ENCODE data around the gene PYDC1.

PYDC1 gene

DNA sequence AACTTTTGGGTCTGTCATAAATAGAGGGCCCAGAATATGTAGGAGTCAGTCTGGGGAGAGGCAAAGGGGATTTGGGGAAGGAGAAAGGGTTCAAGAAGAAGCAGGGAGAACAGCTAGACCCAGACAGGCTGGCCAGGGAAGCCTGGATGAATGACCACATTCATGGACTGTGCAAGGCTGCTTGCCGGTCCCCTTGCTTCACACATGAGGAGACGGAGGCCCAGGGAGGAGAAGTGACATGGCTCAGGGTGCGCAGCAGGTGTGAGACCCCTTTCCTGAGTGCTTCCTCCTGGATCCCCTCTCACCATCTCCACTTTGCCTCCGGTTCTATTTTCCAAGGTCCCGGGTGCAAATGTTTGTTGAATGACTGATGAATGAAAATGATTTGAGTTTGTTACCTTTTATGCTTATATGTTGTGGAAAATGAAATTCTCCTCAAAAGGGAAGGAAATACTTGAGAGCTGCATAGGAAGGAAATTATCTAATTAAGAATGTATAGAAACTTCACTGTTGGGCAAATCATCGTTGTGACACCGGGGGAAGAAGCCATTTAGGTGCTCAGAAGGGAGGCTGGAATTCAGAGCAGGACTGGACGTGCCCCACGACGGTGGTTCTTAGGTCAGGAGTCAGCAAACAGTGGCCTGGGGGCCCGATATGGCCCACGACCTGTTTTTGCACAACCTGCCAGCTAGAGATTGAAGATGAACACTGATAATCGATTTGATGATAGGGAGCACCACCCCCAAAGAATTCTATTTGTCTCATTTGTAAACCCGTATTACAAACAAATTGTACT, 43.4 kb upstream of the PYDC1 start:
- peaks cover 4% of the 10 kb centered on the region; the same call in 1 of the 2 replicates for H3K4me1 ChIP-seq (ENCODE audit: low read length)
- no peak overlapping the region for H3K4me3 ChIP-seq (ENCODE audit: low read length)
- no peaks in the 10 kb centered on the region for H3K36me3 ChIP-seq (replicated peaks; ENCODE audit: insufficient read depth, low read length)
- no peak overlapping the region for H2AFZ ChIP-seq (ENCODE audit: low read length)
- H3K4me2 ChIP-seq (ENCODE audit: low read depth, low read length) = no peak overlapping the region
- H3K9me2 ChIP-seq (replicated peaks; ENCODE audit: insufficient read depth, low read length) = no peaks in the 10 kb centered on the region
- DNase-seq = no peak
- TF ChIP-seq EZH2 (optimal IDR thresholded peaks at IDR 0.05; ENCODE audit: low read depth, low read length) = no peak
- TF ChIP-seq CTCF (IDR thresholded peaks at IDR 0.05; ENCODE audit: low read length) = no peak
- TF ChIP-seq EZH2phosphoT487 (IDR thresholded peaks at IDR 0.05; ENCODE audit: low read length) = no peak
- no peak overlapping the region for H3K27ac ChIP-seq (ENCODE audit: low read length)
- no peaks in the 10 kb centered on the region for H4K20me1 ChIP-seq (ENCODE audit: insufficient read depth, low read length)
- no peaks in the 10 kb centered on the region for H3K9me3 ChIP-seq (replicated peaks; ENCODE audit: insufficient read depth, low read length)
- no peaks in the 10 kb centered on the region for H3K27me3 ChIP-seq (replicated peaks; ENCODE audit: insufficient read depth, low read length)
- H3K79me2 ChIP-seq (ENCODE audit: low read length) = no peaks in the 10 kb centered on the region
- no peak overlapping the region for H3K9ac ChIP-seq (ENCODE audit: low read length)
- H3F3A ChIP-seq (ENCODE audit: insufficient read depth, low read length) = no peaks in the 10 kb centered on the region

GRCh38 chr16:31258366-31258765, 41.4 kb upstream of the PYDC1 start:
- Histone ChIP-seq H3K9me2 (replicated peaks; ENCODE audit: insufficient read depth, low read length) (no peaks in the 10 kb centered on the region), H3K27me3 (replicated peaks; ENCODE audit: insufficient read depth, low read length) (no peaks in the 10 kb centered on the region), H3K9ac (ENCODE audit: low read length) (no peak overlapping the region), H3K27ac (ENCODE audit: low read length) (no peak overlapping the region), H4K20me1 (ENCODE audit: insufficient read depth, low read length) (no peaks in the 10 kb centered on the region), H3K9me3 (replicated peaks; ENCODE audit: insufficient read depth, low read length) (no peaks in the 10 kb centered on the region), H2AFZ (ENCODE audit: low read length) (no peak overlapping the region), H3K79me2 (ENCODE audit: low read length) (no peaks in the 10 kb centered on the region), H3K36me3 (replicated peaks; ENCODE audit: insufficient read depth, low read length) (no peaks in the 10 kb centered on the region), H3K4me3 (ENCODE audit: low read length) (no peak overlapping the region), H3F3A (ENCODE audit: insufficient read depth, low read length) (no peaks in the 10 kb centered on the region), H3K4me2 (ENCODE audit: low read depth, low read length) (no peak overlapping the region), H3K4me1 (ENCODE audit: low read length) (no peaks in the 10 kb centered on the region)
- DNase-seq = no peak
- TF ChIP-seq EZH2 (optimal IDR thresholded peaks at IDR 0.05; ENCODE audit: low read depth, low read length) (no peak), CTCF (IDR thresholded peaks at IDR 0.05; ENCODE audit: low read length) (no peak), EZH2phosphoT487 (IDR thresholded peaks at IDR 0.05; ENCODE audit: low read length) (no peak)

DNA sequence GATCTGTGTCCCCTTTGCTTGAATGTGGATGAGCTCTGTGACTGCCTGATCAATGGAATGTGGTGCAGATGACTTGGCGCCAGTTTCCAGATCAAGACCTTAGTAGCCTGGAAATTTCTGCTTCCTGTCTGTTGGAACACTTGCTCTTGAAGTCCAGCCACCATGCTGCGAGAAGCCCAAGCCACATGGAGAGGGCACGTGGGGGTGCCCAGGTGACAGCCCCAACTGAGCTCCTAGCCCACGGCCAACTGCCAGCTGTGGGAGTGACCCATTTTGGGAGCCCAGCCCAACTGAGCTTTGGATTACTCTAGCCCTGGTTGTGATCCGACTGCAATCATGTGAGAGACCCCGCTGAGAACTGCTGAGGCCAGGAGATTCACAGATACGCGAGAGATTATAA, 39.5 kb upstream of the PYDC1 start:
- no peak overlapping the region for H2AFZ ChIP-seq (ENCODE audit: low read length)
- H3K4me2 ChIP-seq (ENCODE audit: low read depth, low read length) = no peak overlapping the region
- H3K36me3 ChIP-seq (replicated peaks; ENCODE audit: insufficient read depth, low read length) = no peaks in the 10 kb centered on the region
- no peak overlapping the region for H3K9ac ChIP-seq (ENCODE audit: low read length)
- no peaks in the 10 kb centered on the region for H3K9me3 ChIP-seq (replicated peaks; ENCODE audit: insufficient read depth, low read length)
- no peak overlapping the region for H3K4me3 ChIP-seq (ENCODE audit: low read length)
- H3K27ac ChIP-seq (ENCODE audit: low read length) = no peak overlapping the region
- no peaks in the 10 kb centered on the region for H3K9me2 ChIP-seq (replicated peaks; ENCODE audit: insufficient read depth, low read length)
- H3K27me3 ChIP-seq (replicated peaks; ENCODE audit: insufficient read depth, low read length) = no peaks in the 10 kb centered on the region; the same call in 1 of the 2 replicates
- H4K20me1 ChIP-seq (ENCODE audit: insufficient read depth, low read length) = no peaks in the 10 kb centered on the region
- H3K79me2 ChIP-seq (ENCODE audit: low read length) = no peaks in the 10 kb centered on the region
- TF ChIP-seq CTCF (IDR thresholded peaks at IDR 0.05; ENCODE audit: low read length) (no peak), EZH2 (optimal IDR thresholded peaks at IDR 0.05; ENCODE audit: low read depth, low read length) (no peak), EZH2phosphoT487 (IDR thresholded peaks at IDR 0.05; ENCODE audit: low read length) (no peak)
- no peaks in the 10 kb centered on the region for H3K4me1 ChIP-seq (ENCODE audit: low read length)
- no peaks in the 10 kb centered on the region for H3F3A ChIP-seq (ENCODE audit: insufficient read depth, low read length)
- DNase-seq = no peak
